HG03520 (cell line): ENCODE measurements around the gene GRAMD2B.
"Not testable (repeated sequence)": the region's sequence is repeated elsewhere in the genome, so short reads cannot be mapped to it uniquely, and the experiment has no call there.

Source experiments
- ATAC-seq: cut with Tn5 transposase; IDR thresholded peaks from one replicate; pipeline ENCODE4 v1.9.1; 2021; ENCODE audit warnings: mild to moderate bottlenecking, moderate library complexity; ENCODE audit not compliant: unreplicated experiment

GRAMD2B gene

DNA sequence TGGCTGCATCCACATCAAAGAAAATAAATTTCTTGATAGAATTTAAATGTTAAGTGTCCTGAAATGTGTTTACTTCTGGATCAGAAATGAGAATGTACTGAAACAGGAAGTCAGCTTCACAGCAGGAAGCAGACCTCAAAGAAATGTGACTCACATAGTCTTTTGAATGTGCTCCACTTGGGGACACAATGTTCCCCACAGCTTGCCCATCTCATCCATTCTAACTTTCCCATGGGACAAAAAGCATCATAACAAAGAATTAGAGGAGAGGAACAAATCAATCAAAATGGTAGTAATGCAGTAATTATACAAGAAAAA, 85.7 kb downstream of the GRAMD2B start:
- no peak for ATAC-seq

DNA sequence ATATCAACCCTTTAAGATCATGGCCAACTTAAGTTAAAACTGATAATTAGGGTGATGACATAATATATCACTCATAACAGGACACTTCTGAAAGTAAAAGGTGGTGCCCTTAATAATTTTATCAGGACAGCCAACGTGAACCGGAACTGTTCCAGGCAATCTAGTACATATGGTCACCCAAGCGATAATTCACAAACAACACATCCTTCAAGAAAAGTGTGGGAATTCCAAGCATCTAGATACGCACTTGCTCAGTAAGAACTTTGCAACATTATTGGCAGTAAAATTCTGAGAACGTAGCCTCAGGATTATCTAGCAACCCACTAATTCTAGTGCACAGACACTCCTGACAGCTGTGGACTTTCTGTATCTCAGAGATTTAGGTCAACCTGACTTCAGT, 86.1 kb downstream of the GRAMD2B start:
- ATAC-seq: no peak

DNA sequence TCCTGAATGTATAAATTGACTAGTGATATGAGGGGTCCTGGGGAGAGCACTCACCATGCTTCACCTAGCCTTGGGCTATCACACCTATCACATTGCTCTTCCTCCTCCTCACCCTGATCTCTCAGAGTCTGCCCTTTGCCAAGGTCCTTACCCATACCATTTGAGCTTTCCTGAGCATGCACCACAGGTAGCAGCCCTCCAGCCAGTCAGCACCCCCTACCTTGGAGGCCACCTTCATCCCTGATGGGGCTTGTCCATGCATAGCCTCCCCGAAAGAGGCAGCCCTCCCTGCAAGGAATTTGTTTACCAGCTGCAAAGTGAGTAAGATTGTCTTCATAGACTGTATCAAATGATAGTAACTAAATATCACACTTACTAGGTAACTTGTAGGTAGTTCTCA, 88.8 kb downstream of the GRAMD2B start:
- no peak for ATAC-seq

DNA sequence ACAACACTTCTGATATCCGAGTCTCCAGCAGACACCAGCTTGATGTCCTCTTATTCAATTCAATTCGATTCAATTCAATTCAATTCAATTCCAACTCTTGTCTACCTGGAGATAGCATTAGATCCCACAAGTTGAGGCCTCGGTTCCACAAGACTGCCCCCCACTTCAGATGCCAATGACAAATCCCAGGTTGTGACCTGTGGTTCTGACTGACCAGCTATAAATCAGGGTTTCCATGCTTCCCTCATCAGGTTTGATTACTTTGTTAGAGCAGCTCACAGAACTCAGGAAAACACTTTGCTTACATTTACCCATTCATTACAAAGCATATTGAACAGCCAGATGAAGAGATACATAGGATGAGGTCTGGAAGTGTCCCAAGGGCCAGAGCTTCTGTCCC, 89.2 kb downstream of the GRAMD2B start:
- ATAC-seq: no peak

DNA sequence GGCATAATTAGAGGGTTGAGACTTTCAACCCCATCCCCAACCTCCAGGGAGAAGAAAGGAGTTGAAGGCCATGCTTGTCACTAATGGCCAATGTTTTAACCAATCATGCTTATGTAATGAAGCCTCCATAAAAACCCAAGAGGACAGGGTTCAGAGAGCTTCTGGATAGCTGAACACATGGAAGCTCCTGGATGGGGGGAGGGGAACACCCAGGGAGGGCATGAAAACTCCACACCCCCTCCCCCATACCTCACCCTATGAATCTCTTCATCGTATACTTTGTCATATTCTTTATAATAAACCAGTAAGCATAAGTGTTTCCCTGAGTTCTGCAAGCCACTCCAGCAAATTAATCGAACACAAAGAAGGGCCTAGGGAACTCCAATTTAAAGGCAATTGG, 90.1 kb downstream of the GRAMD2B start:
- ATAC-seq: no peak

DNA sequence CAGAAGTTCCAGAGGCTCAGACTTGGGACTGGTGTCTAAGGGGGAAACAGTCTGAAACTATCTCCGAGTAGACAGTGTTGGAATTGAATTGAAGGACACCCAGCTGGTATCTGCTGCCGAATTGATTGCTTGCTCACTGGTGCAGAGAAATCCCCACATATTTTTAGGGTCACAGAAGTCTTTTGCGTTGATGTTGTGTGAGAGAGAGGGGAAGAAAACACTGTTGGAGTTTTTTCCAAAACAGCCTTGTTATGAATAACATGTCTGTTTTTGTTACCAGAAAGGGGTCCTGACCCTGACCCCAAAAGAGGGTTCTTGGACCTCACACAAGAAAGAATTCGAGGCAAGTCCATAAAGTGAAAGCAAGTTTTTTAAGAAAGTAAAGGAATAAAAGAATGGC, 90.5 kb downstream of the GRAMD2B start:
- no peak for ATAC-seq

DNA sequence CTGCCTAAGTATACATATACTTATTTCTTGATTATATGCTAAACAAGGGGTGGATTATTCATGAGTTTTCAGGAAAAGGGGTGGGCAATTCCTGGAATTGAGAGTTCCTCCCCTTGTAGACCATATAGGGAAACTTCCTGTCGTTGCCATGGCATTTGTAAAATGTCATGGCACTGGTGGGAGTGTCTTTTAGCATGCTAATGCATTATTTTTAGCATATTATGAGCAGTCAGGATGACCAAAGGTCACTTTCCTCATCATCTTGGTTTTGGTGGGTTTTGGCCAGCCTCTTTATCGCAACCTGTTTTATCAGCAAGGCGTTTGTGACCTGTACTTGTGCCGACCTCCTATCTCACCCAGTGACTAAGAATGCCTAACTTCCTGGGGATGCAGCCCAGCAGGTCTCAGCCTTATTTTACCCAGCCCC, 90.9 kb downstream of the GRAMD2B start:
- ATAC-seq: no peak

DNA sequence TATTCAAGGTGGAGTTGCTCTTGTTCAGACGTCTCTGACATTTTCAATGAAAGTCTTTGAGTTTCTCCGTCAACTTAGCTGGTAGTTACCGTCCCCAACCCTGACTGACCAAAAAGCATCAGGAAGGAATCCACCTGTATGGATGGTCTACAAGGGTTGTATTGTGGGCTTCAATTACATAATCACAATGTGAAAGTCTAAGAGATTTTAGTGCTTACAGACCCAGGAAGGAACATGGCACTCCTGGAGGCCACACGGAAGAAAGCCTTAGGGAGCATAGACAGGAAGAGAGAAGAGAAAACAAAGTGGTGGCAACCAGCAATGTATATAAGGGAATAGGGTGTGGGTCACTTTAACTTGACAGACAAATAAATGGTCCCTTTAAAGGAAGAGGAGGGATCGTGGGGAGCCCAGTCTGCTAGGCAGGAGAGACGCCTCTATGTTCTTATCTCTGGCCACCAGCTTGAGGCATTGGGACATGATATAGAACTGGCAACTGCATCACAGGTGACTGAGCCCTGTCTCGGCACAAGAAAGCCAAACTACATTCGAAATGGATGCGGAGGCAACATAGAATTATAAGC, 91.4 kb downstream of the GRAMD2B start:
- no peak for ATAC-seq

DNA sequence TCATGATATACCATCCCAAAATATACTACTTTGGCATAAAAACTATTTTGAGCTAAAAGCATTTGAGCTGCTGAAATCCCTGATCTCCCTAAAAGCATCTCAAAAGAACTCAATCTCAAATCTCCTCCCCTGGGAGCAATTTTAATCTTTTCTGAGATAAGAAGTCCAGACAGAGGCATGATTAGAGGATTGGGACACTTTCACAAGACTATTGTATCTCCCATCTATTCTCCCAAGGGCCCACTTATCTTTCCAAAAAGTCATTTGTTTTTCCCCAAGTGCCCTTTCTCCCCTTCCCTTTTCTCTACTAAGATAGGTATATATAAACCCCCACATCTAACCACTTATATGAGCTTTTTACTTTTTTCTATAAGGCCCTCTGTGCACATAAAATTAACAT, 92.1 kb downstream of the GRAMD2B start:
- no peak for ATAC-seq

DNA sequence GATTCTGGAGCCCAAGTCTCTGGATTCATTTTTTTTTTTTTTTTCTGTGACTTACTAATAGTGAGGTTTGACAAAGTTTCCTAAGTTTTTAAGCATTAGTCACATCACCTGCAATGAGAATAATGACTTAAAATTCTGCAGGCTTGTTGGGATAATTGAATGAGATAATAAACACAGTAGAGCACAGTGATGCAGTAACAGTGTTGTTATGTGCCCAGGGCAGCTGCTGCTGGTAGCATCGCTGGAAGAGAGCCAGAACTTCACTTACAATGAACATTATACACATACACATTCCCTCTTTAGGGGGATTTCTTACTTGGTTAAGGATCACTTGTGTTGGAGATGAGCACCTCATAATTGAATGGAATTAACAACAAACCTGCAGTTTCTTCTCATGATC, 92.9 kb downstream of the GRAMD2B start:
- ATAC-seq: no peak

DNA sequence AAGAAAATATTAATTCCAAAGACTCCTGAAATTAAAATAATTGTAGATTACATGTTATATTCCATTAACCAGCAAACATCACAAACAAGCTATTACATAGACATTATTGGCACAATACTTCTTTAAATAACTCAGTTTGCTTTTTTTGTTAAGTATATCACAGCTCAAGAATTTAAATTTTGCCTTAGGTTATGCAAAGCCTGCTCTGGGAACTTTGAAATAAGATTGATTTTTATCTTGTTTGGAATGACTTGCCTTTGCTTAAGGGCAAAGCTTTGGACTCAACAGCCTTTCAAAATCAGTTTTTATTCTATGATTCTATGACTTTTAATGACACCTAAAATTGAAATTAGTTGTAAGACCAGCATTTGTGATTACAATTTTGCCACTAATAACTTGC, 93.6 kb downstream of the GRAMD2B start:
- no peak for ATAC-seq

DNA sequence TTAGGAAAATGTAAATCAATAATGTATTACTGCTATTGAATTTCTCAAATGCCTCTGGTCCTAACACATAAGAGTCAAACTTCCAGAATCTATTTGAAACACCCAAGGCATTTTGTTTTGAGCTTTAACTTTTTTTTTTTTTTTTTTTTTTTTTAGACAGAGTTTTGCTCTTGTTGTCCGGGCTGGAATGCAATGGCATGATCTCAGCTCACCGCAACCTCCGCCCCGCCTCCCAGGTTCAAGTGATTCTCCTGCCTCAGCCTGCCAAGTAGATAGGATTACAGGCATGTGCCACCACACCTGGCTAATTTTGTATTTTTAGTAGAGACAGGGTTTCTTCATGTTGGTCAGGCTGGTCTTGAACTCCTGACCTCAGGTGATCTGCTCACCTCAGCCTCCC, 96.0 kb downstream of the GRAMD2B start:
- ATAC-seq: not testable (repeated sequence)

DNA sequence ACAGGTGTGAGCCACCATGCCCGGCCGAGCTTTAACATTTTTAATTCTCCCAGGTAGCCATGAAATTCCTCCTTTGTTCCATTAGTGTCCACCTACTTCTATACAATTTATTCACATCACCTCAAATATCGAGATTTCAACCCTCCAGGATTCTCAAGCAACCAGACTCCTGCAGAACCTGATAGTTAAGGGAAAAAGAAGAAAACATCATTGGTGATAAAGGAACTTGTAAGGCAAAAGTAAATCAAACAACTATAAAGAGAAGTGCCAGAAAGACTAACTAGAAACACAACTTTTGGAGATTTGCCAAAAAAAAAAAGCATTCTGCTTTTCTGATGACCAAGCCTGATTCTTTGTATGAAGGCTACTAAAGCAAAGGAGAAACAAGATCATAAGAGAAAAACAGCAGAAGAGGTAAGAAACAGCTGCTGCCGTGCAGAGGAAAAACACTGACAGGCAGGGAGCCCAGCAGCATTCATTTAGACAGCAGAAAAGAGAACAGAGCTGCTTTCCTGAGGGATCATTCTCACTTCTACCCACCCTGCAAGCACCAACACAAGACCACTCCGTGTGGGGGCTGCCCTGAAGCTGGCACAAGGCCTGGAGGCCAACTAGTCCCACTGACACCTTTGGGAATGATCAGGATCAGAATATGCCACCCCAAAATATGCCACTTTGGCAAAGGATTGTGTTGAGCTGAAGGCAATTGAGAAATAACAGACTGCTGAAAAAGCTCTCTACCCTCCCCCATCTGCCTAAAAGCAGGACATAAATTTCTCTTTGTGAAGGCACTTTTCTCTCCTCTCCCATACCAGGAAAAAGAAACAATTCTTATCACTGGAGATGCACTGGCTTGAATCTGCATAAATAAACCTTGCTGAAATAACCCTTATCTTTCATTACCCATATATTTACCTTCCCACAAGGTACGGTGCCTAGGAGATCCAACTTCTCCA, 96.7 kb downstream of the GRAMD2B start:
- ATAC-seq: no peak

DNA sequence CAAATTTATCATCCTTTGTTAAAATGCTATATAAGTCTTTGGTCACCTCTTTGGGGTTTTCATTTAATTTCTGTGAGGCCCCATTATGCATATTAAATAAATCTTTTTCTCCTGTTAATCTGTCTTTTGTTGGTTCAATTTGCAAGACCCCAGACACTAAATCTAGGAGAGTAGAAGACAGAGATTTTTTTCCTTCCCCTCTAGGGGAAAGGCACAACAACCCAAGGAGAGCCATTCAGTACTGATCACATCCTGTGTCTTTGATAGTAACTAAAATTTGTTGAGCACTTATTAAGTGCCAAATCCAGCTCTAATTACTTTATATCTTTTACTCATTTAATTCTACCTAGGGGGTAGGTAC, 97.4 kb downstream of the GRAMD2B start:
- no peak for ATAC-seq

DNA sequence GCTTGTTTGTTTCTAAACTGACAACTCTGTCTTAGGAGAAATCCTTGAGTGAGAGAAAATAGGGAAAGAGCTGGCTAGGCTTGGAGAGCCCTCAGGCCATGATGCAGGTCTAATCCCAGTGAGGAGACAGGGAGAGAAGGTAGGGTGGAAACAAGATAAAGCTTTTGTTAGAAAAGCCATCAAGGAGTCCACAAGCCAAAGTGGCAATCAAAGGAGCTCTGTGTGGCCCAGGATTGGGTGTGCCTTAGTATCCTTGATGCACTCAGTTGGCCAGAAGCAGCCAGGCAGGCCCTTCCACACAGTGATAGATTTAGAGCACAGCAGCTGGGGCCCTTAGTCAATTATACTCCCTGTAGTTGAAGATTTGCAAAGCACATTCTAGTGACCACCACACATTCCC, 97.9 kb downstream of the GRAMD2B start:
- ATAC-seq: no peak

DNA sequence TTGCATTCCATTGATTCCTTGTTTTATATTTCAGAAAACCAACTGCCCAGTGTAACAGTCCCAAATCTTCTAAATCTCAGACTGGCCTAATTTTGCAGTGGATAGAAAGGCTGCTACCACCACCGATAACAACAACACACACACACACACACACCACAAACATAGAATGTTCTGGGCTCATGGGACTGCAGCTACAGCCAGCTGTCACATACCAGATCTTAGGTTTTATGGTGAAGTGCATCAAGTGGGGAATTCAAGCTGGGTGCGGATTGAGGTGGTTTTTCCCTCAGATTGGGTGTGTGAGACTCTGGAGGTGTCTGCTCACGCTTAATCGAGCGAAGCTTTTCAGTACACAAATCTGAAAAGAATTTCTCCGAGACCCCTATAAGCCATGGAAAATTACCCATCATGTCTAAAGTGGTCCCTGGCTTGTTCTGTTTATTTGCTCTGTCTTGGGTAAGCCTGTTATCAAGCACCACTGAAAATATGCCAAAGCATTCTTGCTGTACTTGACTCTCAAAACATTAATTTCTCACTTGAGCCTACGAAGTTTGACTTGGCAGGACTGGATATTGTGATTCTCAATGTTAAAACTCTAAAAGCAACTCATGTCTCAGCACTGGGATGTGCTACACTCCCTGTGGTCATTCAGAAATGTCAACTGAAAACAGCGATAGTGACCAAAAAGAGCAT, 100.8 kb downstream of the GRAMD2B start:
- ATAC-seq: no peak

DNA sequence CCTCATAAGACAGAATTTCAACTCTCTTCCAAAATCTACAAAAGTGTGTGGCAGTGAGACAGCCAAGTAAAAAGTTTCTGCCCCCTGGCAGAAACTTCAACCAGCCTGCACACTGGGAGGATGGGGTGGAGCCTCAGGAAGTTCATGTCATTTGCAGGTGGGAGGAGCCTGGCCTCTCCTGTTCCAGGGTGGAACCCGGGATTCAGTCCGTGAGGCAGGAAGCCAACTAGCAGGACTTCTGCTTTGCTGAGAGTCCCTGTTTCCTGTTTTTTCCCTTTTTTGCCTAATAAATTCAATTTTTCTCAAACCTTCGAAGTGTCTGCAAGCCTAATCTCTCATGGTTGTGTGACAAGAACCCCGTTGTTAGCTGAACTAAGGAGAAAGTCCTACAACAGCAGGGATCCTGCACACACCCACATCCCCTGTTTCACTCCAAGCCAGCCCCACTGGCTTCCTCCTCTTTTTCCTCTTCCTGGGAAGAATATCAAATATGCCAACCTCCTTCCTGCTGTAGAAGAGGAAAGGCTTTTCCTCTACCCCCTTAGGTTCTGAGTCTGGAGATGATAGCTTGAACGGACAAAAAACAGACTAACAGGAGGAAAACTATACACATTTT, 102.5 kb downstream of the GRAMD2B start:
- no peak for ATAC-seq

DNA sequence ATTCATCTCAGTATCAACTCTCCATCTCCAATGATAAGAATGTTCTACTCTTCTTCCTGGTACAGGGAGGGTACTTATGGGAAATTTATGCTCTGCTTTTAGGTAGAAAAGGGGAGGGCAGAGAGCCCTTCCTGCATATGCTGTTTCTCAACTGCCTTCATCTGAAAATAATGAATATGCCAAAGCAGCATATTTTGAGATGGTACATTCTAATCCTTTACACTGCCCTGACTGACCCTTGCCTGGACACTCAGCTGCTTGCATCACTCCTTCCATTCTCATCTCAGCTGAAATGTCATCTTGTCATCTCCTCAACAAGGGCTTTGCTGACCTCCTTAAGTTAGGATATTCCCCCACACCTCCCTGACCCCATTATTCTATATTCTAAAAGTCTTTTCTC, 103.3 kb downstream of the GRAMD2B start:
- no peak for ATAC-seq

DNA sequence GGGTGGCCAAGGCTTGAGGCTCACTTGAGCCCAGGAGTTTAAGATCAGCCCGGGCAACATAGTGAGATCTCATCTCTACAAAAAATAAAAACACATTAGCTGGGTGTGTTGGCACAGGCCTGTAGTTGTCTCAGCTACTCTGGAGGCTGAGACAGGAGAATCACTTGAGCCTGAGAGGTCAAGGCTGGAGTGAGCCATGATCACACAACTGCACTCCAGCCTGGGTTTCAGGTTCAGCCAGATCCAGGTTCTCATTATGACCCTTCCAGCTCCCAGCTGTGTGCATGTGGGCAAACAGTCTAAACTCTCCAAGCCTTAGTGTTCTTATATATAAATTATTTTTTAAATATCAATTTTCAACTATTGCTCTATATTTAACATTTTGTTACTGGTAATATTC, 103.9 kb downstream of the GRAMD2B start:
- no peak for ATAC-seq

DNA sequence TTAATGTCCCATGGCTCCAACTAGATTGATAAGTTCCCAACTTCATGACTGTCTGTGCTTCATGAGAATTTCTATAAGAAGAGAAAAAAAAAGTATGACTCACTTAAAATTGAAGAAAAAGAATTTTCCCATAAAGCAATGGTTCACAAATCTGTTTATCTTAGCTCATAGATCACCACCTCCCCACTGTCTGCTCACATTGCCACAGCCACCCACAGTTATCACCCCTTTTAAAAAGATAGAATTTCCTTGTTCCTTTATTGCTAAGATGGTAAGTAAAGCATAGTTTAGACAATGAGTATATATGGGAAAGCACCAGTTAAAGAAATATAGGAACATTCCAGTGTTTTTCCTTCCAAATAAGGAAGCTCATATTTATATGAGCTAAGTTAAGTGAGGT, 104.7 kb downstream of the GRAMD2B start:
- no peak for ATAC-seq

DNA sequence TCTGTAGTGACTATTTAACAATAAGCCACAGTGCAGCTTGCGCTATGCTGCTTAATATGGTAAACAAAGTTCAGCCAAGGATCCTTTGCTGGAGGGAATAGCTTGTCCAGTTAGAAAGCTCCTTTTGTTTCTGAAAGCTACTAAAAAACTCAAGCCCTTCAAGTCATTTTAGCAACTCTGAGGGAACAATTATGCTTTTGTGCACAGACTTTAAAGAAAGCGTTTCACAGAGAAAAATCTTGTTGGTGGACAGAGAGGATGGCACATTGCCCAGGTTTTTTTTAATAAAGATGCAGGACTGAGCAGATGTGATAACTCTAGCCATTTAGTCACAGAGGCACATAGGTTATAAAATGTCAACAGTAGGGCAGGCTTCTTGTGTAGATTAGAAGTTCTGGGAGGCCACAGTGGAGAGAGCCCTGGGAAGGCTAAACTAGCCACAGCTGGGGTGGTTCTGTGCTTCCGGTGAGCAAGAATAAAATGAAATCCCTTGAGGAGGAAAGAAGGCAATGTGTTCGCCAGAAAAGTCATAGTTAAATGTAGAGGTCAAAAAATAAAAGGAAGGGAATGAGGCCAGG, 108.4 kb downstream of the GRAMD2B start:
- ATAC-seq: no peak
